GM23248 (cell line): ENCODE results near the gene TRIM38. TPM values are rescaled to one million over a fixed set of nuclear protein-coding genes. Genes with fewer than 3 reads are reported as not detected.

Experiments
- DNase-seq: peaks from one replicate; pipeline ENCODE4 v3.0.0-alpha.2; 2015
- H2AFZ ChIP-seq: fragments of 200-600 bp; sonication (generic); 2 replicates; pipeline ENCODE4 v1.6.1; 2016; ENCODE audit warnings: antibody characterized with exemption
- H3F3A ChIP-seq: fragments of 200-600 bp; sonication (generic); 2 replicates; pipeline ENCODE4 v1.6.1; 2016; ENCODE audit warnings: mild to moderate bottlenecking, antibody characterized with exemption, mixed run types; ENCODE audit not compliant: insufficient read depth
- H3K27ac ChIP-seq: fragments of 200-600 bp; sonication (generic); 2 replicates; pipeline ENCODE4 v1.5.1; 2016; ENCODE audit warnings: mild to moderate bottlenecking
- H3K27me3 ChIP-seq: fragments of 200-600 bp; sonication (generic); replicated peaks from 2 replicates; pipeline ENCODE4 v1.6.1; 2016; ENCODE audit warnings: mild to moderate bottlenecking; ENCODE audit not compliant: insufficient read depth
- H3K36me3 ChIP-seq: fragments of 200-600 bp; sonication (generic); 2 replicates; pipeline ENCODE4 v1.6.1; 2016; ENCODE audit warnings: low read depth, mild to moderate bottlenecking
- H3K4me1 ChIP-seq: fragments of 200-600 bp; sonication (generic); 2 replicates; pipeline ENCODE4 v1.6.1; 2016; ENCODE audit warnings: mild to moderate bottlenecking; ENCODE audit not compliant: insufficient read depth
- H3K4me2 ChIP-seq: fragments of 200-600 bp; sonication (generic); one replicate; pipeline ENCODE4 v1.6.1; 2016; ENCODE audit warnings: mild to moderate bottlenecking; ENCODE audit not compliant: unreplicated experiment
- H3K4me3 ChIP-seq: fragments of 200-600 bp; sonication (generic); 2 replicates; pipeline ENCODE4 v1.5.1; 2016; ENCODE audit warnings: mild to moderate bottlenecking
- H3K79me2 ChIP-seq: fragments of 200-600 bp; sonication (generic); 2 replicates; pipeline ENCODE4 v1.6.1; 2016; ENCODE audit warnings: mild to moderate bottlenecking; ENCODE audit not compliant: insufficient read depth
- H3K9ac ChIP-seq: fragments of 200-600 bp; sonication (generic); 2 replicates; pipeline ENCODE4 v1.6.1; 2016; ENCODE audit warnings: mild to moderate bottlenecking
- H3K9me2 ChIP-seq: fragments of 200-600 bp; sonication (generic); 2 replicates; pipeline ENCODE4 v1.6.1; 2016; ENCODE audit warnings: mixed run types, mild to moderate bottlenecking, moderate library complexity; ENCODE audit not compliant: insufficient read depth
- H3K9me3 ChIP-seq: fragments of 200-600 bp; sonication (generic); one replicate; pipeline ENCODE4 v1.6.1; 2017; ENCODE audit warnings: low read depth
- H4K20me1 ChIP-seq: fragments of 200-600 bp; sonication (generic); 2 replicates; pipeline ENCODE4 v1.6.0; 2016; ENCODE audit not compliant: insufficient read depth
- EZH2 ChIP-seq: fragments of 200-600 bp; sonication (generic); IDR thresholded peaks from 2 replicates; pipeline ENCODE4 v1.6.1; 2018; ENCODE audit warnings: antibody characterized with exemption, mild to moderate bottlenecking; ENCODE audit not compliant: insufficient read depth, poor library complexity, severe bottlenecking
- EZH2phosphoT487 ChIP-seq: fragments of 200-600 bp; sonication (generic); IDR thresholded peaks from 2 replicates; pipeline ENCODE4 v1.6.1; 2018; ENCODE audit warnings: antibody characterized with exemption, moderate library complexity, mild to moderate bottlenecking, low read depth; ENCODE audit not compliant: insufficient read depth
- WGBS, 2 experiments: methylation state at CpG; one replicate each; pipeline ENCODE4 v1.1.6; 2015 to 2017; ENCODE audit warnings: low lambda C conversion rate in 2 of 2, low coverage in 1 of 2; ENCODE audit errors: missing lambda C conversion rate in 2 of 2; 5-methylcytosine and 5-hydroxymethylcytosine counted together
- in situ Hi-C: fragments of 300-500 bp; cut with MboI; formaldehyde crosslinking; loops from 2 replicates; pipeline ENCODE4 v1.15.0; 2020
- polyA plus RNA-seq: library from polyadenylated mRNA; unstranded; fragments of >200 nt; fragmentation: Nextera tagmentation; extraction: Ambion mirVana; gene quantifications from 2 replicates; pipeline ENCODE4 v1.2.1, GENCODE V29; 2016
- total RNA-seq: library from RNA; depleted of rRNA; stranded (reverse); fragments of >200 nt; shearing (Covaris generic); gene quantifications from 2 replicates; pipeline ENCODE4 v1.2.3, GENCODE V29; 2014

The TRIM38 gene
- total and polyA plus RNA-seq, 2 experiments from 2014 or later: 7.3 to 7.6 TPM

DNA sequence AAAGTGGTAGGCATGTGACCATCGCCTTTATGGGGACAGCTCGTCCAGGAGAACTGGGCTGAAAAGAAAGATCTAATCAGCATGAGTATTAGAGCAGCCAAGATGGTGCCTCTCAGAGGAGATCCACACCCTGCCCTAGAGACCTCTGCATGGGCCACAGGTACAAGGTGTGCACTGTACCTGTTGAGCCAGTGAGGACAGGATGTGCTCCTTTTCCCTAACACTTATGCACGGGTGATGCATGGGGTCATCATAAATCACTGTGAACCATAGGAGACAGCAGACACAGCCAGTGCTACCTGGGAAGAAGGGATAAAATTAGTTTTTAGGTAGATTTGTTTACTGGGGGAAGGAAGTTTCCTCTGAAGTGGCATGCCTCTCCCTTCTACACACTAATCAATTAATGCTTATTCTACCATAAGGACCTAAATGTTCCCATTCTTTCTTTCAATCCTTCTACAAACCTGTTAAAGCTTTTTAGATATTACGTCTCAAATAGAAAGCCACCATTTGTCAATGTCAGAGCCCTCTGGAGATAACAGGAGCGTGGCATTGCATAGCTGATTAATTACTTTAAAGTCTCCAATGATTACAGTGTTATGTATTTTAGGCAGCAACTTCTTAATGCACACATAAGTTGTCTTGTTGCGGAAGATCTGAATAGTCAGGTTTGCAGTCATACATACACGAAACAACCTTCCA, 45.7 kb upstream of the TRIM38 start:
- H3K9ac ChIP-seq: no peak overlapping the region
- H3K9me3 ChIP-seq: no peaks in the 10 kb centered on the region
- WGBS, 2 experiments: 73 to 79% methylated on average over 7 of the region's 7 CpGs
- in situ Hi-C loops: no loop called here
- no peaks in the 10 kb centered on the region for H3K9me2 ChIP-seq
- H3K4me3 ChIP-seq: no peak overlapping the region
- H2AFZ ChIP-seq: no peak overlapping the region
- H3K79me2 ChIP-seq: no peaks in the 10 kb centered on the region
- H3K36me3 ChIP-seq: no peaks in the 10 kb centered on the region
- no peak for TF ChIP-seq EZH2phosphoT487
- TF ChIP-seq EZH2: no peak
- H3K4me1 ChIP-seq: no peaks in the 10 kb centered on the region
- H4K20me1 ChIP-seq: no peaks in the 10 kb centered on the region
- H3F3A ChIP-seq: no peaks in the 10 kb centered on the region
- H3K4me2 ChIP-seq: no peak overlapping the region
- H3K27ac ChIP-seq: no peak overlapping the region
- H3K27me3 ChIP-seq: no peaks in the 10 kb centered on the region
- no peak for DNase-seq

DNA sequence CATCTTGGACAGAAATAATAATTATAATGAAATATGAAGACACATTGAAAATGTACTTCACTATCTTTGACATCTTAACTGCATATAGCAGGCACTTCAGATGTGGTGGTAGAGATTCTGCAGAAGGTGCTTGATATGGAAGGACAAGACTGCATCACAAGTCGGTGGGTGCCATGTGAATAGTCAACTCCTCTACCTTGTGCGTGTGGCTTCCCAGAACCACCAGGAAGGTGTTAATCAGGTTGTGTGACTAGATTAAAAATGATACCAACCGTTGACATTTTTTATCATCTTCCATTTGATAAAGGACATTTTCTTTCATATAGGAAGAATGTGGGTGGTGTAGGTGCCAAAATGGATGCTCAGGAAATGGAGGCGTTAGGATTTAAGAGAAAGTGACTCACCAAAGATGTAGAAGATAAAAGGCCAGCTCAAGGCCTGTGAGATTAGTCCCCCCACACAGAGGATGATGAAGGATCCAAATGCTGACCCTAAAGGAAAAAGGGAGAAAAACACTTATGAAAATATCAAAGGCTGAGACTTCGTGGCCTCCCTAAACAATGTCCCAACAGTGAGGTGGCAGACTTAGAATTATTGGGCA, 44.4 kb upstream of the TRIM38 start:
- WGBS, 2 experiments: 59 to 60% methylated on average over 5 of the region's 5 CpGs
- H3K27ac ChIP-seq: no peak overlapping the region
- H3K27me3 ChIP-seq: no peaks in the 10 kb centered on the region
- H3K9ac ChIP-seq: no peak overlapping the region
- no peaks in the 10 kb centered on the region for H3K9me3 ChIP-seq
- in situ Hi-C loops: no loop called here
- H3K36me3 ChIP-seq: no peaks in the 10 kb centered on the region
- DNase-seq: no peak
- no peaks in the 10 kb centered on the region for H3K79me2 ChIP-seq
- TF ChIP-seq EZH2 (no peak), EZH2phosphoT487 (no peak)
- no peaks in the 10 kb centered on the region for H3K9me2 ChIP-seq
- no peak overlapping the region for H3K4me3 ChIP-seq
- no peak overlapping the region for H2AFZ ChIP-seq
- no peaks in the 10 kb centered on the region for H3K4me1 ChIP-seq
- H3K4me2 ChIP-seq: no peak overlapping the region
- no peaks in the 10 kb centered on the region for H3F3A ChIP-seq
- H4K20me1 ChIP-seq: no peaks in the 10 kb centered on the region

DNA sequence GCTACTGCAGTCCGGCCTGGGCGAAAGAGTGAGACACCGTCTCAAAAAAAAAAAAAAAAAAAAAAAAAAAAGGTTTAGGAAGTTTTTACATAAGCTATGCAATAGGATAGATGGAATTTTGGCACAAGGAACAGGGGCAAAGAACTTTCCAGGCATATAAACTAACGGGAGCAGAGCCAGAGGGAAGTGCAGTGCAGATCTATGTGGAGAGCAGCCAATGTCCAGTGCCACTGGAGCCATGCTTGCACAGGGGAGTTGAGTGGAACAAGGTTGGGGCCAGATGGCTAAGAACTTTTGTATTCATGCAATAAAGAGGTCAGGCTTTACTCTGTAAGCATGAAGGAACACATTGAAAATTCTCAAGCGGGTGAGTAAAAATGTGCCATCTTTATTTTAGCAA, 42.9 kb upstream of the TRIM38 start:
- in situ Hi-C loops: no loop called here
- no peaks in the 10 kb centered on the region for H3K4me1 ChIP-seq
- H4K20me1 ChIP-seq: no peaks in the 10 kb centered on the region
- no peak overlapping the region for H3K4me2 ChIP-seq
- no peak overlapping the region for H3K9ac ChIP-seq
- WGBS, 2 experiments: 71 to 80% methylated on average over 2 to 5 of the region's 5 CpGs
- no peaks in the 10 kb centered on the region for H3K27me3 ChIP-seq
- H3K79me2 ChIP-seq: no peaks in the 10 kb centered on the region
- H3K4me3 ChIP-seq: no peak overlapping the region
- no peaks in the 10 kb centered on the region for H3K36me3 ChIP-seq
- TF ChIP-seq EZH2 (no peak), EZH2phosphoT487 (no peak)
- no peak for DNase-seq
- no peaks in the 10 kb centered on the region for H3K9me2 ChIP-seq
- no peaks in the 10 kb centered on the region for H3F3A ChIP-seq
- no peaks in the 10 kb centered on the region for H3K9me3 ChIP-seq
- no peak overlapping the region for H2AFZ ChIP-seq
- no peak overlapping the region for H3K27ac ChIP-seq

DNA sequence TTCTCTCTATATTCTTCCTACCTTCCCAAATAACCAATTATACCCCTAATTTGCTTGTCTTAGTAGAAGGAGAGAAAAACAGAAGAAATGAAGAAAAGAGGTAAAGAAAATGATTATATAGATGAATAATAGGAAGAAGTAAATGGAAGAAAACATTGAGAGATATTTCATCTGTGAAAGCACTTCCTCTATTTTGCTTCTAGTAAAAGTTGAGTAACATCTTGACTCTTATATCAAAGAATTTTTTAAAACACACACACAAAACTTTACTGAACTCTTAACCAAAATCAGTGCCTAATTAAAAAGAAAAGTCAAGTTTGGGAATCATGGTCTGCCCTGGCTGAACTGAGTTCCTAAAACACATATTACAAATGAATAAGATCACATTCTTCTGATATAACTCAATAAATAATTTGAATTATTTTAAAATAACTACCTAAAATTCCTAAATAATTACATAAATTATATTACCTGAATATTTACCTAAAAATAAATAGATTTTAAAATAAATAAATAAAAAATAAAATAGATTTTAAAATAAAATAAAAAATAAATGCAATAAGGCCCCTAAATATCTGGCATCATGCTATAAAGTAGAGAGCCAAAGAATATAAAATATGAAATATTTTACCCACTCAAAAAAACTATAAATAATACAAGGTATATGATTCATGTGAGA, 40.9 kb upstream of the TRIM38 start:
- Histone ChIP-seq H3K4me3 (no peak overlapping the region), H3K36me3 (no peaks in the 10 kb centered on the region), H3K27me3 (no peaks in the 10 kb centered on the region), H3K9me3 (no peaks in the 10 kb centered on the region), H3K9me2 (no peaks in the 10 kb centered on the region), H3K79me2 (no peaks in the 10 kb centered on the region), H4K20me1 (no peaks in the 10 kb centered on the region), H3K4me1 (no peaks in the 10 kb centered on the region), H2AFZ (no peak overlapping the region), H3K27ac (no peak overlapping the region), H3F3A (no peaks in the 10 kb centered on the region), H3K9ac (no peak overlapping the region), H3K4me2 (no peak overlapping the region)
- DNase-seq: no peak
- in situ Hi-C loops: no loop called here
- TF ChIP-seq EZH2 (no peak), EZH2phosphoT487 (no peak)
